Kidney epithelial cell (primary cell): ENCODE measurements around the gene PPP1R16B. TPM values are rescaled to one million over a fixed set of nuclear protein-coding genes. Genes with fewer than 3 reads are reported as not detected.
"Not testable (repeated sequence)": the region's sequence is repeated elsewhere in the genome, so short reads cannot be mapped to it uniquely, and the experiment has no call there.

ENCODE experiments used
- DNase-seq: peaks from one replicate; pipeline ENCODE4 v3.0.0-alpha.2; 2010; ENCODE audit warnings: low read depth
- H3K27me3 ChIP-seq: 2 replicates; pipeline ENCODE4 v1.6.0; 2011; ENCODE audit warnings: low read length; ENCODE audit not compliant: control insufficient read depth, insufficient read depth
- H3K36me3 ChIP-seq: 2 replicates; pipeline ENCODE4 v1.5.1; 2011; ENCODE audit warnings: low read length; ENCODE audit not compliant: control insufficient read depth, insufficient read depth
- H3K4me3 ChIP-seq: 2 replicates; pipeline ENCODE4 v1.5.1; 2011; ENCODE audit warnings: low read depth, mild to moderate bottlenecking, control low read depth, low read length
- total RNA-seq: library from RNA; depleted of rRNA; stranded (reverse); fragments of >200 nt; gene quantifications from 2 replicates; pipeline ENCODE4 v1.2.3, GENCODE V29; 2015
- TF ChIP-seq, protein P1 (sequence below): IDR thresholded peaks from 2 replicates; pipeline ENCODE4 v1.5.1; 2011; ENCODE audit warnings: mild to moderate bottlenecking, moderate library complexity, low read length, control low read depth, inconsistent platforms; ENCODE audit not compliant: insufficient read depth, poor library complexity, severe bottlenecking

Gene PPP1R16B
- total RNA-seq, 1 donor from 2014 or later = 0.13 TPM

DNA sequence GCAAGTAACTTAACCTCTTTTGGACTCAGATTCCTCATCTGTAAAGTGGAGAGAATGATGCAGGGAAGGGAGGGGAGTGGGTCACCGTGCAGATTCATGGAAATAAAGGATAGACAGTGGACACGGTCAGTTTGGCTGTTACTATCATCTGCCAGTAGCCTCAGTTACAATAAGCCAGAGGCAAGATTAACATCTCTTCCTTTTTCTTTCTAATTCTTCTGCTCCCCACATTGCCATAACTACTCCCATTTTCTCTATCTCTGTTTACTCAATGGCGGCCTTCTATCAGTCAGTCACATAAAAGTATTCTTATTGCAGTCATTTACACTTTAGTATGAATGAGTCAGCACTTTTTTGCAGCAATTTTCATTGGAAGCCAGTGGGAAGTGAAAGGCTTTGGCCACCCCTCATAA, 49.2 kb downstream of the PPP1R16B start:
- Histone ChIP-seq H3K36me3 (no peaks in the 10 kb centered on the region), H3K27me3 (no peaks in the 10 kb centered on the region), H3K4me3 (no peak overlapping the region)
- TF ChIP-seq, protein P1, sequence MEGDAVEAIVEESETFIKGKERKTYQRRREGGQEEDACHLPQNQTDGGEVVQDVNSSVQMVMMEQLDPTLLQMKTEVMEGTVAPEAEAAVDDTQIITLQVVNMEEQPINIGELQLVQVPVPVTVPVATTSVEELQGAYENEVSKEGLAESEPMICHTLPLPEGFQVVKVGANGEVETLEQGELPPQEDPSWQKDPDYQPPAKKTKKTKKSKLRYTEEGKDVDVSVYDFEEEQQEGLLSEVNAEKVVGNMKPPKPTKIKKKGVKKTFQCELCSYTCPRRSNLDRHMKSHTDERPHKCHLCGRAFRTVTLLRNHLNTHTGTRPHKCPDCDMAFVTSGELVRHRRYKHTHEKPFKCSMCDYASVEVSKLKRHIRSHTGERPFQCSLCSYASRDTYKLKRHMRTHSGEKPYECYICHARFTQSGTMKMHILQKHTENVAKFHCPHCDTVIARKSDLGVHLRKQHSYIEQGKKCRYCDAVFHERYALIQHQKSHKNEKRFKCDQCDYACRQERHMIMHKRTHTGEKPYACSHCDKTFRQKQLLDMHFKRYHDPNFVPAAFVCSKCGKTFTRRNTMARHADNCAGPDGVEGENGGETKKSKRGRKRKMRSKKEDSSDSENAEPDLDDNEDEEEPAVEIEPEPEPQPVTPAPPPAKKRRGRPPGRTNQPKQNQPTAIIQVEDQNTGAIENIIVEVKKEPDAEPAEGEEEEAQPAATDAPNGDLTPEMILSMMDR = no peak
- no peak for DNase-seq

DNA sequence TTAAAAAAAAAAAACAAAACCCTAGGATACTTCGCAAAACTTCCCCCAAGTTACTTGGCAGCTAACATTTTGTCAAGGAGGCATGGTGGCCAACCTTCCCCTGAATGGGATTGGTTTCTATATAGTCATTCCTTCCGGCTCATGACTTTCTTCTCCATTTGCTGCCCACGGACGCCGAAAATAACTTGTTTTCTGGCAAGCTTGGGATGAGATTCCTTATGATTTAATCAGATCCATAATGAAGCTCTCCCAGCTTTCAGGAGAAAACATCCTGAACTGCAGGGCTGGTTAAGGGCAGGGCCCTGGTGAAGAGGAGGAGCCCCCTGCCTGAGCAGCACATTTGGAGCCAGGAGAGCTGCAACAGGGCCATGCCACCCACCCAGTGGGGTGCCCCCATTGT, 49.9 kb downstream of the PPP1R16B start:
- TF ChIP-seq, protein P1 = no peak
- no peak for DNase-seq
- H3K36me3 ChIP-seq = no peaks in the 10 kb centered on the region
- H3K4me3 ChIP-seq = no peak overlapping the region
- H3K27me3 ChIP-seq = no peaks in the 10 kb centered on the region

DNA sequence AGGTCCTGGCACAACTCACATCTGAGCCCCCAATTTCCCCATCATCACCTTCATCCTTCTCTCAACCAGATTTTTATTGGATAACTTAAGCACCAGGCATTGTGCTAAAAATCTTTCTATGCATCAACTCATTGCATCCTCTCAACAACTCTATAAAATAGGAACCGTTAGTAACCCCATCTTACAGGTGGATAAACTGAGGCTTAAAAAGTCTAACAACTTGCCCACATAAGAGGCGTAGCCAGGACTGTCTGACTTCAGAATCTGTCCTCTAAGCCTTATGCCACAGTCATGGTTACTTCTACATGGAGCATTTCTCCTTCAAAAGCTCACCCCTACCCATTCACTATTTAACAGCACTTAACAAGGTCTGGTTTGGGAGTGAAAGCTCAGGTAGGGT, 51.1 kb downstream of the PPP1R16B start:
- no peak overlapping the region for H3K4me3 ChIP-seq

DNA sequence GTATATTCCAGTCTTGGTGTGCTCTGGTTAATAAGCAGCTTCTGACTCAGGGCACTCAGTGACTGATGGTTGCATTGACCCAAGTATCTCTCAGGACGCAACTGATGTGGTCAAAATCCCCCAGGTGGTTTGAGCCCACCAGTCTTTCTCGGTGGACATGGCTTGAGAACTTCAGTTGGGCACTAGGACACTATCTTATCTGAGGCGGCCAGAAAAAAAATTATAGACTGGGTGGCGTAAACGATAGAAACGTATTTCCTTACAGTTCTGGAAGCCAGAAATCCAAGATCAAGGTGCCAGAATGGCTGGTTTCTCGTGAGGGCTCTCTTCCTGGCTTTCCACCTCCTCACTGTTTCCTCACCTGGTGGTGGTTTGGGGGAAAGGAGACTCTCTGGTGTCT, 52.2 kb downstream of the PPP1R16B start:
- Histone ChIP-seq H3K27me3 (no peaks in the 10 kb centered on the region), H3K36me3 (no peaks in the 10 kb centered on the region), H3K4me3 (no peak overlapping the region)
- no peak for DNase-seq
- TF ChIP-seq, protein P1 = no peak

More for the DNA sequence above, 51.1 kb downstream of the PPP1R16B start:
- Histone ChIP-seq H3K36me3 (no peaks in the 10 kb centered on the region), H3K27me3 (no peaks in the 10 kb centered on the region)
- no peak for DNase-seq
- TF ChIP-seq, protein P1 = no peak

DNA sequence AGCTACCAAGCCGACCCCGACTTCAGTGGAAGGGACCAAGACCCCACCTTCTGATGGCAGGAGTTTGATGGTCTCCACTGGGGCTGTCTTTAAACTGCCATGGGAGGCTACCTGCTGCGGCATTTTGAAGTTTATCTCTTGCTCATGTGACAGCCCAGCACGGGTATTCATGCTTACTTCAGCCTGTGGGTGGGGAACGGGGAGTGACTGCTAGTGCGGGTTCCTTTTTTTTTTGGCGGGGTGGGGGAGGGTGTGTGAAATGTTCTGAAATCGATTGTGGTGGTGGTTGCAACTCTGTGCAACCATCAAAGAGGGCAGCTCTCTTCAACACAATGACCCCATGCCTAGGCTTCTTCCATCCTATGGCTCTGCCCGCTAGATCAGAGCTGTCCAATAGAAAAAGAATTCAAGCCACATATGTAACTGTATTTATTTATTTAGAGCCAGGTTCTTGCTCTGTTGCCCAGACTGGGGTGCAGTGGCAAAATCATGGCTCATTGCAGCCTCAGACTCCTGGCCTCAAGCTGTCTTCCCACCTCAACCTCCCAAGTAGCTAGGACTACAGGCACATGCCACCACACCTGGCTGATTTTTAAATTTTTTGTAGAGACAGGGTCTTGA, 53.7 kb downstream of the PPP1R16B start:
- Histone ChIP-seq H3K27me3 (no peaks in the 10 kb centered on the region), H3K36me3 (no peaks in the 10 kb centered on the region), H3K4me3 (no peak overlapping the region)
- DNase-seq = no peak
- TF ChIP-seq, protein P1 = no peak

DNA sequence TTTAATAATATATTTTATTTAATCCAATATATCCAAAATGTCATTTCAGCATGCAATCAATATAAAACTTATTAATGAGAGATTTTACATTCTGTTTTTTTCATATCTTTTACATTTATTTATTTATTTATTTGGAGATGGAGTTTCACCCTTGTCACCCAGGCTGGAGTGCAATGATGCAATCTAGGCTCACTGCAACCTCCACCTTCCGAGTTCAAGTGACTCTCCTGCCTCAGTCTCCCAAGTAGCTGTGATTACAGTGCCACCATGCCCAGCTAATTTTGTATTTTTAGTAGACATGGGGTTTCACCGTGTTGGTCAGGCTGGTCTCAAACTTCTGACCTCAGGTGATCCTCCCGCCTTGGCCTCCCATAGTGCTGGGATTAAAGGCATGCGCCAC, 54.4 kb downstream of the PPP1R16B start:
- not testable (repeated sequence) for DNase-seq, H3K27me3 ChIP-seq, H3K4me3 ChIP-seq, H3K36me3 ChIP-seq
